Nephron (organoid): ENCODE results near the gene POU2F3.

ENCODE experiments used
- H3K27ac Mint-ChIP-seq, 3 experiments: 2 replicates each; pipeline ENCODE4 v1.8.0; 2020; ENCODE audit warnings: mixed read lengths in 3 of 3, mild to moderate bottlenecking in 2 of 3, moderate library complexity in 1 of 3
- H3K27me3 Mint-ChIP-seq: 2 replicates; pipeline ENCODE4 v1.8.0; 2021; ENCODE audit warnings: low read depth, mild to moderate bottlenecking, moderate library complexity, mixed read lengths
- H3K36me3 Mint-ChIP-seq: 2 replicates; pipeline ENCODE4 v1.8.0; 2020; ENCODE audit warnings: low read depth, mixed read lengths
- H3K4me1 Mint-ChIP-seq: 2 replicates; pipeline ENCODE4 v1.8.0; 2020; ENCODE audit warnings: mixed read lengths
- H3K4me3 Mint-ChIP-seq, 3 experiments: 2 replicates each; pipeline ENCODE4 v1.8.0; 2020; ENCODE audit warnings: mild to moderate bottlenecking in 3 of 3, mixed read lengths in 3 of 3, moderate library complexity in 2 of 3
- H3K9me3 Mint-ChIP-seq: 2 replicates; pipeline ENCODE4 v1.8.0; 2020; ENCODE audit warnings: mixed read lengths
- TF ChIP-seq, protein P1 (sequence below), 3 experiments: fragments of 200-600 bp; sonication (generic); IDR thresholded peaks; one replicate each; pipeline ENCODE4 v1.5.0; 2021; ENCODE audit warnings: antibody characterized with exemption in 3 of 3; ENCODE audit not compliant: unreplicated experiment in 3 of 3

POU2F3 gene

DNA sequence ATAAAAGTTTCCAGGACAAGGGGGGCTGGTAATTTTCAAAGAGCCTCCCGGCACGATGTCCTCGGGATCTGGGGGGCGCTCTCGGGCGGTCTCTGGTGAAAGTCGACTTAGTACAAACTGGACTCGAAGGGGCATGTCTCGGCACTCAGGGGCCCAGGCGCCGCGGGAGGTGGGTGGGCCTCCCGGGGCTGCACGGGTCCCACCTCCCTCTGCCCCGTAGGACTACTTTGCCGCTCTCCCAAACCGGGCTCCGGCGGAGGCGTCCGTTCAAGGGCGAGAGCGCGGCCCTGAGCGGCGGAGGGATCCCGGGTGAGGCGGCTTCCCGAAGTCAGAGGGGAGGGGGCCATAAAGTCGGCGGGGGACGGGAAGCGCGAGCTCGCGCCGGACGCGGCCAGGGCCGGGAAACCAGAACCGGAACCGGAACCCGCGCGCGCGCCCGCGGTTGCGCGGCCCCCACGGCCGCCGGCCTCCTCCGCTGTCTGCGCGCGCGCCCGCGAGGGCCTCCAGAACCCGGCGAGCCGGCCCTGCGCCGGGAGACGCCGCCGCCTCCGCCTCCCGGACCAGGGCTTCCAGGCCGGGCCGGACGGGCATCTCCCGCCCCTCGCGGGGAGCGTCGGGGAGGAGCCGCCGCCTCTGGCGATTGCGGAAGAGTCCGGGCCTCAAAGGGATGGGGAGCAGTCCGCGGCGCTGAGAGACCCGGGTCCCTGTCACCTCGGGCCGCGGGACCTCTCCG is 96.1 kb downstream of the POU2F3 start, which contains the start of gene ARHGEF12:
Gene ARHGEF12, plus strand, starts transcription at position 506 of the 733 bp plus-strand sequence. CDS start 831 bp downstream, outside the sequence.
- Mint-ChIP-seq H3K4me3 (peak within 1 kb of the TSS; percentile 99 to 100 (median 100)), H3K9me3 (no peaks in the 10 kb centered on the region), H3K27me3 (no peaks in the 10 kb centered on the region), H3K36me3 (peaks cover 4% of the 10 kb centered on the region), H3K27ac (peak within 1 kb of the TSS; percentile 87 to 97 (median 97)), H3K4me1 (peaks cover 59% of the 10 kb centered on the region)
- TF ChIP-seq, protein P1, sequence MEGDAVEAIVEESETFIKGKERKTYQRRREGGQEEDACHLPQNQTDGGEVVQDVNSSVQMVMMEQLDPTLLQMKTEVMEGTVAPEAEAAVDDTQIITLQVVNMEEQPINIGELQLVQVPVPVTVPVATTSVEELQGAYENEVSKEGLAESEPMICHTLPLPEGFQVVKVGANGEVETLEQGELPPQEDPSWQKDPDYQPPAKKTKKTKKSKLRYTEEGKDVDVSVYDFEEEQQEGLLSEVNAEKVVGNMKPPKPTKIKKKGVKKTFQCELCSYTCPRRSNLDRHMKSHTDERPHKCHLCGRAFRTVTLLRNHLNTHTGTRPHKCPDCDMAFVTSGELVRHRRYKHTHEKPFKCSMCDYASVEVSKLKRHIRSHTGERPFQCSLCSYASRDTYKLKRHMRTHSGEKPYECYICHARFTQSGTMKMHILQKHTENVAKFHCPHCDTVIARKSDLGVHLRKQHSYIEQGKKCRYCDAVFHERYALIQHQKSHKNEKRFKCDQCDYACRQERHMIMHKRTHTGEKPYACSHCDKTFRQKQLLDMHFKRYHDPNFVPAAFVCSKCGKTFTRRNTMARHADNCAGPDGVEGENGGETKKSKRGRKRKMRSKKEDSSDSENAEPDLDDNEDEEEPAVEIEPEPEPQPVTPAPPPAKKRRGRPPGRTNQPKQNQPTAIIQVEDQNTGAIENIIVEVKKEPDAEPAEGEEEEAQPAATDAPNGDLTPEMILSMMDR (IDR thresholded peaks at IDR 0.05; ENCODE audit: unreplicated experiment in 3 of 3), result peak in 2 of 3 experiments; percentile 32 to 50

DNA sequence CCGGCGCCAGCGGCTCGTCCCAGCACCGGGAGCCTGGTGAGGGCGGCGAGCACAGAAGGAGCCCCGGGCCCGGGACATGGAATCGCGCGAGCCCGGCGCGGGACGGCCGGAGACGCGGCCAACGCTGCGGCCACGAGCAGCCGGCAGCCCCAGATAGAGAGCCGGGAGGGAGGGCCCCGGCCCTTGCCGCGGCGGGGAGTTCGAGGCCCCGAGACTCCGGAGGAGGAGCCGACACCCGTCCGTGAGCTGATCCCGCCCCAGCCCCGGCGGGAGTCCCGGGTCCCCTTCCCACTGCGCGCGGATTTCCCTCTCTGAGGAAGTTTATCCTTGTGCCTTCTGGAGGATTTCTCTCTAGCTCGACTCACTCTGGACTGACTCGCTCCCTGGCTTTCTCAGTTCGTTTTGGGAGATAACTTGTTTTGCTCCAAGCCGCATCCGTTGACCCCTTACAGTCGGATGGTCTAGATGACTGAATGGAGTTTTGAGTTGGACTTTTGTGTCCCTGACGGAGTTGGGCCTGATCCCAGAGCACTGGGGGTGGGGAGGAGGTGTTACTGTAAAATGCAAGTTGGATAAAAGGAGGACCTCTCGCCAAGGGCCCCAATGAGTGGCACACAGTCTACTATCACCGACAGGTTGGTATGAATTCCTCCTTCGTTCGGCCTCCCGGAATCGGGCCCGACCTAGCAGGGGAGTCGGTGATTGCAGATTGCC is 96.9 kb downstream of the POU2F3 start:
- Mint-ChIP-seq H3K27ac (peak overlapping the region; percentile 87 to 97 (median 97)), H3K4me1 (peaks cover 52% of the 10 kb centered on the region), H3K36me3 (peaks cover under 1% of the 10 kb centered on the region), H3K9me3 (no peaks in the 10 kb centered on the region), H3K27me3 (no peaks in the 10 kb centered on the region), H3K4me3 (peak overlapping the region; percentile 99 to 100 (median 100))
- TF ChIP-seq, protein P1 (IDR thresholded peaks at IDR 0.05; ENCODE audit: unreplicated experiment in 3 of 3), result no peak

DNA sequence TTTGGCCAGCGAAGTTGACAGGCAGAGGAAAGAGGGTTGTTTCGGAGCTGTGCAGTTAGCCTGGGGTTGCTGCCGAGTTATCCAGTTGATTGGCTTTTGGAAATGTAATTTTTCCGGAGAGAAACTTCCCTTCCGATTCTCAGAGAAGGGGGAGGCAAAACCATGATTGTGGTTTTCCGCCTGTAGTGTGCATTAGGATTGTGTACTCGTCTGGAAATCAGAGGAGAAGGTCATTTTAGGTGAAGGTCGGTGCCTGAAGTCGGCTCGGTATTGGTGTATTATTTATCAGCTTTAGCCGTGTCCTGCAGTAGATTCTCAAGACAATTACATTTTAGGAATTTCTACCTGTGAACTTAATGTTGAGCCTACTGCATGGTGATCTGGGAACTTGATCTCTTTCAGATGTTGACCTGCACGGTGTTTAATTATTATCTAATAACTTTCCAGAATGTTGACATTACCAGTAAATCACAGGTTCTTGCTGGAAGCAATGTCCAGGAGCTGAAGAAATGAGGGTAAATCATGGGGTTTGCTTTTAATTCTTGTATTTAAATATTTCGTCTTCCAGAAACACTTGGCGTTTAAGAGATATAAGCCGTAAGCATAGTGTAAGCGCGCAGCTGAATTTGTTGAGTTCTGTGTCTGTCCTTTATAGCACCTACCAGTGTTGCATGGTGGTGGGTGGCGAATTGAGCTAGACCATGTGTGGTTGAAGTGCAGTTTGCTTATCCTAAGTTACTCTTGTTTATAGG is 97.6 kb downstream of the POU2F3 start:
- Mint-ChIP-seq H3K36me3 (no peaks in the 10 kb centered on the region), H3K27me3 (no peaks in the 10 kb centered on the region), H3K4me3 (peak overlapping the region; percentile 99 to 100 (median 100)), H3K9me3 (no peaks in the 10 kb centered on the region), H3K27ac (peak overlapping the region; percentile 87 to 97 (median 97)), H3K4me1 (peaks cover 55% of the 10 kb centered on the region)
- TF ChIP-seq, protein P1 (IDR thresholded peaks at IDR 0.05; ENCODE audit: unreplicated experiment in 3 of 3), result no peak

DNA sequence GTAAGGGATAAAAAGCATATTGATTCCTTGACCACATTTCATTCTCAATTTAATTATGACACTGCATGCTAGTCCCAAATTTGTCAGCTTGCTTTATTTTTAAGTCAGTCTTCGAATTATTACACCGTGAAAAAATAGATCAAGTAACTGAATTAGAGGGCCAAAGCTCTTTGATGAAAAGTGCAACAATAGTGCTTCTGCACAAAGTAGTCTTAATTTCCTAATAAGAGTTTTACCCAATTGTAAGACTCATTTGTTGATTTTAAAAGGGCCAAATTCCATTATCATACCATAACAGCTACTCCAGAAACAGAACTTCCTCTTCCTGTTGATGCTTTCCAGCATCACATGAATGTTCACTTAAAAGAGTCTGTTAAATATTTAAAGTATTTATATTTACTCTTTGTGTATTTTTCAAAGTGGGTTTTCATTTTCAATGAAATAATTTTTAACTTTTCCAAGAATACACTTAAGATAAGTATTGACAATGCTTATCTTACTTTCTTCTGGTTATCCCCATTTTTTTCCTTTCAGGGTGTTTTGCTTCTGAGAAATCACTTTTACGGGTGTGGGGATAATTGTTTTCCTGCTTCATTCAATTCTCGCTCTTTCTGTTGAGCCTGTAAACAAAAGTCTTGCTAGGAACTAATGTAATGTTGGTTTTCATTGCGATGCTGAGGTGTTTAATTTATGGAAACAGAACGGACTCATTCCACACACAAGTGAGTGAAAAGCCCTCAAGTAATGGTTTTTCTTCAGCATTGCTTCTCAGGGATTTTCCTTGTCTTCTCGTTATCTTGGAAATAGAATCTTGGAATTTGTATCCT is 98.4 kb downstream of the POU2F3 start:
- no peaks in the 10 kb centered on the region for H3K27me3 Mint-ChIP-seq

More for the DNA sequence above, 98.4 kb downstream of the POU2F3 start:
- TF ChIP-seq, protein P1 (IDR thresholded peaks at IDR 0.05; ENCODE audit: unreplicated experiment in 3 of 3), result no peak
- Mint-ChIP-seq H3K4me1 (peaks cover 50% of the 10 kb centered on the region), H3K36me3 (no peaks in the 10 kb centered on the region), H3K4me3 (peak overlapping the region; percentile 99 to 100 (median 100)), H3K9me3 (no peaks in the 10 kb centered on the region), H3K27ac (peak overlapping the region; percentile 87 to 97 (median 97))
